ENCODE measurements around the gene ETNK1. TPM values are rescaled to one million over a fixed set of nuclear protein-coding genes. Genes with fewer than 3 reads are reported as not detected.

ETNK1 gene
- total and polyA plus RNA-seq, 4 experiments from 2014 or later: 17.0 to 88.1 (median 49.9) TPM

DNA sequence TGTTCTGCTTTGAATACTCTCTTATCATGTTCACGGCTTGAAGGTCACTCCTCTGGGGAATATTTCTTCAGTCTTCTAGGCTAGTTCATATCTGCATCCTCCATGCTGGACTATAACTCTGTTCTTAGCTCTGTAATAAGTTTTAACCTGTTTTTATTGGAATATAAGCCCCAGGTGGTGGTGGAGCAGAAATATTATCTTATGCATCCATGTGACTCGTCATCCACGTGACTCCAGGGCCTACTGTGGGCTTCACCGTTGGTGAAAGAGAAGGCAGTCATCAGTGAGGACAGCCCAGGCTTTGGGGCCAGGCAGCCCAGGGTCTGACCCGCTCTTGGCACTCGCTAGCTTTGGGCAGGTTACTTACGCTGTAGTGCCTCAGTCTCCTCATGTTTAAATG, 87.1 kb downstream of the ETNK1 start:
- Mint-ChIP-seq H3K9me3 (peaks cover 0 to 2% (median 0%) of the 10 kb centered on the region in 8 donors), H3K36me3 (no peaks in the 10 kb centered on the region), H3K4me3 (no peak overlapping the region), H3K4me1 (peaks cover 0 to 5% (median 4%) of the 10 kb centered on the region in 4 donors), H3K27me3 (peaks cover 2% of the 10 kb centered on the region in 2 donors), H3K27ac (peak overlapping the region in 1 of 7 donors; percentile 36)
- H3K9me3 ChIP-seq (ENCODE audit: control insufficient read depth in 1 of 2, low read length in 2 of 2): no peaks in the 10 kb centered on the region
- DNase-seq: no peak
- ChIA-PET POLR2A (ENCODE audit: partially characterized antibody) (no interaction called here), CTCF (ENCODE audit: partially characterized antibody) (interaction anchor here (0.6 kb wide), 1 partner anchor 1337 kb away, joined by 5 read pairs; no protein-coding TSS in a partner anchor)
- intact Hi-C loops (cut with micrococcal nuclease): no loop called here
- no peaks in the 10 kb centered on the region for H3K36me3 ChIP-seq (ENCODE audit: insufficient read depth, low read length)
- H3K27ac ChIP-seq (ENCODE audit: low read depth, low read length): no peak overlapping the region
- H3K4me1 ChIP-seq (ENCODE audit: insufficient read depth, low read length): no peaks in the 10 kb centered on the region
- no peak overlapping the region for H3K4me3 ChIP-seq (ENCODE audit: low read length in 2 of 2)
- H3K27me3 ChIP-seq (ENCODE audit: insufficient read depth, low read length): no peaks in the 10 kb centered on the region

DNA sequence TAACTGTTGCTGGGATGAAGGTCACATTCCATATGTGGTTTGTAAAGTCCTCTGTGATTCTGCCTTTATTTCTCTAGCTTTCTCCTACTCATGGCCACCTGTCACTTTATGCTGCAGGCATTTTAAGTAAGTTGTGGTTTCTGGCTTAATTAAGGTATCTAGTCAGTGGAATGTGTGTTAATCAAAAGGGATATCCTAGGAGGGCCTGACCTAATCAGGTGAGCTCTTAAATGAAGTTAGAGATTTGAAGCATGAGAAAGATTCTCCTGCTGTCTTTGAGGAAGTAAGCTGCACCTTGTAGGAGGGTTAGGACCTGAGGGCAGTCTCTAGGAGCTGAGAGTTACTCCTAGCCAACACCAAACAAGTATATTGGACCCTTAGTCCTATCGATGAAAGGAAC, 90.3 kb downstream of the ETNK1 start:
- H3K27ac Mint-ChIP-seq: no peak overlapping the region
- intact Hi-C loops (cut with micrococcal nuclease): no loop called here
- DNase-seq: no peak
- Histone ChIP-seq H3K4me1 (ENCODE audit: insufficient read depth, low read length) (no peaks in the 10 kb centered on the region), H3K4me3 (ENCODE audit: low read length in 2 of 2) (no peak overlapping the region), H3K9me3 (ENCODE audit: control insufficient read depth in 1 of 2, low read length in 2 of 2) (no peaks in the 10 kb centered on the region), H3K36me3 (ENCODE audit: insufficient read depth, low read length) (no peaks in the 10 kb centered on the region), H3K27ac (ENCODE audit: low read depth, low read length) (no peak overlapping the region), H3K27me3 (ENCODE audit: insufficient read depth, low read length) (no peaks in the 10 kb centered on the region)
- CTCF ChIA-PET (ENCODE audit: partially characterized antibody): no interaction called here
- peaks cover 0 to 5% of the 10 kb centered on the region in 2 donors for H3K27me3 Mint-ChIP-seq
- H3K4me3 Mint-ChIP-seq: no peak overlapping the region
- H3K36me3 Mint-ChIP-seq: no peaks in the 10 kb centered on the region
- H3K9me3 Mint-ChIP-seq: peaks cover 0 to 2% (median 0%) of the 10 kb centered on the region in 8 donors
- POLR2A ChIA-PET (ENCODE audit: partially characterized antibody): no interaction called here
- H3K4me1 Mint-ChIP-seq: peaks cover 0 to 4% (median 1%) of the 10 kb centered on the region in 4 donors

DNA sequence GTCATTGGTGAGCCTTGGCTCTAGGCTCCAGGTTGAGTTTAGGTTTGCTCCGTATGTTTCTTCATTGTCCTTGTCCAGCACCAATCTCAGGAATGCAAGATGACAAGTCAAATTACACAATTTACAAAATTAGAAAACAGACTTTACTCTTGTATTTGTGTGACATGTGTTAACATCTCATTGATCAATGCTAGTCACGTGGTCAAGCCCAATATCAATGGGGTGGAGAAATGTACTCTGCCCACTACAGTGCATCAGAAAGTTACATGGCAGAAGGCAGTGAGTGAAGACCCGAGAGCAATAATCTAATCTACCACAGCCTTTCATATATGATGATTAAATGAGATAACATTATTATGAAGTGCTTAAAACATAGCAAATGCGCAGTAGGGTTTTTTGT, 94.8 kb downstream of the ETNK1 start:
- no peaks in the 10 kb centered on the region for H3K36me3 Mint-ChIP-seq
- H3K27ac ChIP-seq (ENCODE audit: low read depth, low read length): no peak overlapping the region
- H3K27ac Mint-ChIP-seq: no peak overlapping the region
- no peaks in the 10 kb centered on the region for H3K9me3 Mint-ChIP-seq
- no peaks in the 10 kb centered on the region for H3K9me3 ChIP-seq (ENCODE audit: control insufficient read depth in 1 of 2, low read length in 2 of 2)
- DNase-seq: no peak
- no peak overlapping the region for H3K4me3 Mint-ChIP-seq
- intact Hi-C loops (cut with micrococcal nuclease): no loop called here
- H3K27me3 ChIP-seq (ENCODE audit: insufficient read depth, low read length): no peaks in the 10 kb centered on the region
- H3K4me3 ChIP-seq (ENCODE audit: low read length in 2 of 2): no peak overlapping the region
- no peaks in the 10 kb centered on the region for H3K36me3 ChIP-seq (ENCODE audit: insufficient read depth, low read length)
- no peaks in the 10 kb centered on the region for H3K4me1 ChIP-seq (ENCODE audit: insufficient read depth, low read length)
- peaks cover 3 to 7% of the 10 kb centered on the region in 2 donors for H3K27me3 Mint-ChIP-seq
- ChIA-PET POLR2A (ENCODE audit: partially characterized antibody) (no interaction called here), CTCF (ENCODE audit: partially characterized antibody) (no interaction called here)
- no peaks in the 10 kb centered on the region for H3K4me1 Mint-ChIP-seq

DNA sequence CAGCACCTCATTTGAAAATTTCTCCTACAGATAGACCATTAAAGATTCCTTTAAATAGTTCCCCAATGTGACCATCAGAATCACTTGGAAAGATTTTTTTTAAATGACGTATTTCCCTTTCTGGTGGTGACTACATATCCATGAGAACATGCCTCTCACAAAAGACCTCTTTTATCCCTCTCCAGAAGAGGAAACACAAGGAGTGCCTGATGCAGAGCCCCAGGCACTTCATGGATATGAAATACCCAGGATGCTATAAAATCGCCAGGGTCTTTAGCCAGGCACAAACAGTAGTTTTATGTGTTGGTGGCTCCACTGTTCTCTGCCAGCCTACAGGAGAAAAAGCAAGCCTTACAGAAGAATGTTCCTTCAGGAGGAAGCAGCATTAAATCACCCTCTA, 97.1 kb downstream of the ETNK1 start:
- no peak overlapping the region for H3K4me3 ChIP-seq (ENCODE audit: low read length in 2 of 2)
- Mint-ChIP-seq H3K4me1 (no peaks in the 10 kb centered on the region), H3K27me3 (peaks cover 7 to 10% of the 10 kb centered on the region in 2 donors), H3K9me3 (no peaks in the 10 kb centered on the region), H3K27ac (no peak overlapping the region), H3K36me3 (no peaks in the 10 kb centered on the region), H3K4me3 (no peak overlapping the region)
- H3K27ac ChIP-seq (ENCODE audit: low read depth, low read length): no peak overlapping the region
- no peaks in the 10 kb centered on the region for H3K36me3 ChIP-seq (ENCODE audit: insufficient read depth, low read length)
- H3K9me3 ChIP-seq (ENCODE audit: control insufficient read depth in 1 of 2, low read length in 2 of 2): no peaks in the 10 kb centered on the region
- intact Hi-C loops (cut with micrococcal nuclease): no loop called here
- POLR2A ChIA-PET (ENCODE audit: partially characterized antibody): no interaction called here
- H3K27me3 ChIP-seq (ENCODE audit: insufficient read depth, low read length): no peaks in the 10 kb centered on the region
- no peak for DNase-seq
- CTCF ChIA-PET (ENCODE audit: partially characterized antibody): no interaction called here
- no peaks in the 10 kb centered on the region for H3K4me1 ChIP-seq (ENCODE audit: insufficient read depth, low read length)

DNA sequence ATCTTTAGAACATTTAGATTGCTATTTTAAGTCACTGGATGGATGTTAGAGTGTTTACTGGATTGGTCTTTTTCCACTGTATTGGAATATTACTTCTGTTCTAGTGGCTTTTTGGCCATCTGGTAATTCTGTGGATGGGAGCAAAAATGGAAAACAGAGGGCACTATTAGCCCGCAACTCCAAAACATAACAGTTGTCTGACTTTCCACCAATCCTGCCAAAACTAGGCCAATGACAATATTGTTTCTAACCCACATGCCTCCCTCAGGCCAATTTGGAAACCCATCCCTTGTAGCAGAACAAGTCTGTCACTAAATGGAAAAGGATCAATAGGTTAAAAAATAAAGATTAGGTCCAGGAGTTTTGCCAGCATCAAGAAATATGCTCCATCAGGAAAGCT, 97.8 kb downstream of the ETNK1 start:
- H3K4me3 Mint-ChIP-seq: no peak overlapping the region
- no peaks in the 10 kb centered on the region for H3K36me3 Mint-ChIP-seq
- Histone ChIP-seq H3K4me1 (ENCODE audit: insufficient read depth, low read length) (no peaks in the 10 kb centered on the region), H3K36me3 (ENCODE audit: insufficient read depth, low read length) (no peaks in the 10 kb centered on the region), H3K27ac (ENCODE audit: low read depth, low read length) (no peak overlapping the region), H3K9me3 (ENCODE audit: control insufficient read depth in 1 of 2, low read length in 2 of 2) (no peaks in the 10 kb centered on the region), H3K27me3 (ENCODE audit: insufficient read depth, low read length) (no peaks in the 10 kb centered on the region), H3K4me3 (ENCODE audit: low read length in 2 of 2) (no peak overlapping the region)
- no peak overlapping the region for H3K27ac Mint-ChIP-seq
- peaks cover 7 to 10% of the 10 kb centered on the region in 2 donors for H3K27me3 Mint-ChIP-seq
- H3K4me1 Mint-ChIP-seq: no peaks in the 10 kb centered on the region
- H3K9me3 Mint-ChIP-seq: no peaks in the 10 kb centered on the region
- ChIA-PET POLR2A (ENCODE audit: partially characterized antibody) (no interaction called here), CTCF (ENCODE audit: partially characterized antibody) (no interaction called here)
- intact Hi-C loops (cut with micrococcal nuclease): no loop called here
- no peak for DNase-seq

DNA sequence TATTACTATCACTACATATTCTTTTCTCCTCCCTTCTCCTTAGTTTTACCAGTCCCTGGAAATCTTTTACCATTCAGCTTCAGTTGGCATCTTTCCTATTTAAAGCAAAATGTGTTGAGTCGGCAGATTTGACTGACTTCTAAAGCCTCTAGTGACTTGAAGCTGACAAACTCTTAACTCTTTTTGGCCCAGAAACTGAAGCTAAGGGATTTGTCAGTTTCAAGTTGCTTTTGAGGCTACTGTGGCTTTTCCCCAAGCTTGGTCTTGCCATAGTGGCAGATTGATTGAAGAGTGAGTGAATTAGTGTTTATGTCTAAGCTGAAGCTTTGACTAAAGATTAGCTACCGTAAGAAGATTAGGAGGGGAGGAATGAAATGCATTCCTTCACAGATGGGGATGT, 104.0 kb downstream of the ETNK1 start:
- intact Hi-C loops (cut with micrococcal nuclease): no loop called here
- Mint-ChIP-seq H3K4me3 (no peak overlapping the region), H3K36me3 (no peaks in the 10 kb centered on the region), H3K27me3 (peaks cover 9 to 10% of the 10 kb centered on the region in 2 donors), H3K4me1 (no peaks in the 10 kb centered on the region), H3K9me3 (no peaks in the 10 kb centered on the region), H3K27ac (no peak overlapping the region)
- ChIA-PET CTCF (ENCODE audit: partially characterized antibody) (no interaction called here), POLR2A (ENCODE audit: partially characterized antibody) (no interaction called here)
- H3K27me3 ChIP-seq (ENCODE audit: insufficient read depth, low read length): no peaks in the 10 kb centered on the region
- no peaks in the 10 kb centered on the region for H3K4me1 ChIP-seq (ENCODE audit: insufficient read depth, low read length)
- no peak overlapping the region for H3K4me3 ChIP-seq (ENCODE audit: low read length in 2 of 2)
- no peak for DNase-seq
- H3K9me3 ChIP-seq (ENCODE audit: control insufficient read depth in 1 of 2, low read length in 2 of 2): no peaks in the 10 kb centered on the region
- H3K27ac ChIP-seq (ENCODE audit: low read depth, low read length): no peak overlapping the region
- no peaks in the 10 kb centered on the region for H3K36me3 ChIP-seq (ENCODE audit: insufficient read depth, low read length)

DNA sequence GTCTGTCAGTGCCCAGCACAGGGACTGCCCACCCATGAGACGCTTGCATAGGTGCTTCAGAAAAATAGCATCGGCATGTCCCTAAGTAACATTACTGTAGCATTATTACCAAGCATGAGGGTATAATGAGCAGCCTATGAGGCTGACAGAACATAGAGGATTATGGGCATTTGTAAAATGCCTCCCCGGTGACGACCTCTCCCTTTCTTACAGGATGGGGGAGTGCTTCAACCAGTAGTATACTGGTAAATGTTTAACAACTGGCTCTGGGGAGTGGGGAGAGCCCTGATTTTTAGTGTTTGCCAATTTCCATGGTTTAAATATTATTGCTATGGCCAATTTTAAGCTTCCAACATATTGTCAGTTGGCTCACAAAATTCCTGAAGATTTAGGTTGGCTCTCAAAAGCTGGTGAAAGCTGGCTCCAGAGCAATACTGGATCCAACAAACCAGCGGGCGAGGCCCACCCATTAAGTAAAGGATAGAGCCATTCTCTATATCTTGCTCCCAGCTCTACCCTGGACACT, 104.5 kb downstream of the ETNK1 start:
- no peaks in the 10 kb centered on the region for H3K36me3 ChIP-seq (ENCODE audit: insufficient read depth, low read length)
- no peak overlapping the region for H3K4me3 ChIP-seq (ENCODE audit: low read length in 2 of 2)
- no peak overlapping the region for H3K27ac ChIP-seq (ENCODE audit: low read depth, low read length)
- H3K36me3 Mint-ChIP-seq: no peaks in the 10 kb centered on the region
- no peak for DNase-seq
- ChIA-PET POLR2A (ENCODE audit: partially characterized antibody) (no interaction called here), CTCF (ENCODE audit: partially characterized antibody) (no interaction called here)
- H3K9me3 Mint-ChIP-seq: no peaks in the 10 kb centered on the region
- intact Hi-C loops (cut with micrococcal nuclease): no loop called here
- H3K27me3 ChIP-seq (ENCODE audit: insufficient read depth, low read length): no peaks in the 10 kb centered on the region
- H3K9me3 ChIP-seq (ENCODE audit: control insufficient read depth in 1 of 2, low read length in 2 of 2): no peaks in the 10 kb centered on the region
- no peaks in the 10 kb centered on the region for H3K4me1 Mint-ChIP-seq
- no peaks in the 10 kb centered on the region for H3K4me1 ChIP-seq (ENCODE audit: insufficient read depth, low read length)
- no peak overlapping the region for H3K4me3 Mint-ChIP-seq
- H3K27ac Mint-ChIP-seq: no peak overlapping the region
- H3K27me3 Mint-ChIP-seq: peaks cover 9 to 10% of the 10 kb centered on the region in 2 donors

DNA sequence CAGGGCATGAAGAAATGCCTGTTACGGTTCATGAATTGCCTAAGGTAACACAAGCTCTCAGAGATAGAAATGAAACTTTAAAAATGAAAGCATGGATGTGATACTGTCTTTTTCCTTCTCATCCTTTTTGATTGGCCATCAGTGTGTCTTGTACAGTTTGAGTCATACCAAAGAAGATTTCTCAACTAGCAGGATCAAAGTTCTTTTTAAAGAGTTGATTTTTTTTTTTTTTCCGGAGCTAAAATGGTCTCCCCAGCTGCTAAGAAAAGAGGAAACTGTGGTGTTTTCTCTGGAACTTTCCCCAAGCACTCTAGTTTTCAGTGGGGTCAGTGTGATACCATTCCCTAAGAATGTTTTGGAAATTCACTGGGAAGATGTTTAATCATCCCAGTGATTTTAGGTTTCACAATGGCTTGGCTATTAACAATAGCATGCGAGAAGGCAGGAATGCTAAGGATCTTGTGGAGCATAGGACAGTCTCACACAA, 105.0 kb downstream of the ETNK1 start:
- H3K27me3 ChIP-seq (ENCODE audit: insufficient read depth, low read length): no peaks in the 10 kb centered on the region
- H3K27ac ChIP-seq (ENCODE audit: low read depth, low read length): no peak overlapping the region
- peaks cover 9 to 10% of the 10 kb centered on the region in 2 donors for H3K27me3 Mint-ChIP-seq
- intact Hi-C loops (cut with micrococcal nuclease): no loop called here
- ChIA-PET CTCF (ENCODE audit: partially characterized antibody) (no interaction called here), POLR2A (ENCODE audit: partially characterized antibody) (no interaction called here)
- DNase-seq: no peak
- H3K36me3 ChIP-seq (ENCODE audit: insufficient read depth, low read length): no peaks in the 10 kb centered on the region
- no peak overlapping the region for H3K27ac Mint-ChIP-seq
- H3K9me3 ChIP-seq (ENCODE audit: control insufficient read depth in 1 of 2, low read length in 2 of 2): no peaks in the 10 kb centered on the region
- H3K36me3 Mint-ChIP-seq: no peaks in the 10 kb centered on the region
- no peak overlapping the region for H3K4me3 ChIP-seq (ENCODE audit: low read length in 2 of 2)
- H3K4me1 Mint-ChIP-seq: no peaks in the 10 kb centered on the region
- H3K4me1 ChIP-seq (ENCODE audit: insufficient read depth, low read length): no peaks in the 10 kb centered on the region
- H3K9me3 Mint-ChIP-seq: no peaks in the 10 kb centered on the region
- H3K4me3 Mint-ChIP-seq: no peak overlapping the region

All from CD4-positive, alpha-beta memory T cell (primary cell).